ENCODE measurements around the gene MAP3K3. TPM values are rescaled to one million over a fixed set of nuclear protein-coding genes. Genes with fewer than 3 reads are reported as not detected.

The MAP3K3 gene
- total and polyA plus RNA-seq, 10 of the 15 experiments (the other 5 are each of a cell fraction or from before 2014, with no cell fraction given) = 1.6 to 24.1 (median 15.0) TPM

DNA sequence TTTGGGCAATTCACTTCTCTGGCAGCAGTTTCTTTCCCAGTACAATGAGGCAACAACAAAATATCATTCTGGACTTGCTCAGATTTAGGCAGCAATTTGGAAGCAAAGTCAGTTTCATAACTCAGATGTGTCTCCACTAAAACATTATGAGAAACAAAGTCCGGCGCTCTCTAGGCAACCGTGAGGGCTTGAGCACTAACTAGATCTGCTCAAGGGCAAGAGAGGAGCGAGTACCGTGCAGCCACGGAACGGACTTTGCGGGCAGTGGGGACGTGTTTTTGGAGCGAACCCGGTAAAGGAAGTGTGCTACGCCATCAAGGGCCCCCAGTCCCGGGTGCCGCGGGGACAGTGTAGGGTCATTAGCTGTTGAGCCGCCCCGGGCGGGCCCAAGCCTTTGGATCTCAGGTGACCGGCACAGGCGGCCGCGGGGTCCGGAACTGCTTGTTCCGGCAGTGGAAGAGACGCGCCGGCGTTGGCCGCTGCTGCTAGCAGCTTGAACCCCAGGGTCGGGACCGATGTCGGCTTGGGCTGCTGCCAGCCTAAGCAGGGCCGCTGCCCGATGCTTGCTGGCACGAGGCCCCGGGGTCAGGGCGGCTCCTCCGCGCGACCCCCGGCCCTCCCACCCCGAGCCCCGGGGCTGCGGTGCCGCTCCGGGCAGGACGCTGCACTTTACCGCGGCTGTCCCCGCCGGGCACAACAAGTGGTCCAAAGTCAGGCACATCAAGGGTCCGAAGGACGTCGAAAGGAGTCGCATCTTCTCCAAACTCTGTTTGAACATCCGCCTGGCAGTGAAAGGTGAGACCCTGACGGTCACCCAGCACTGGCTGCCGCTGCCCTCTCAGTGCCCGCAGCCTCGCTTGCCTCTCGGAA lies 21.4 kb upstream of the MAP3K3 start, which contains the start of gene TACO1 (continued):
- TF ChIP-seq, protein P1, sequence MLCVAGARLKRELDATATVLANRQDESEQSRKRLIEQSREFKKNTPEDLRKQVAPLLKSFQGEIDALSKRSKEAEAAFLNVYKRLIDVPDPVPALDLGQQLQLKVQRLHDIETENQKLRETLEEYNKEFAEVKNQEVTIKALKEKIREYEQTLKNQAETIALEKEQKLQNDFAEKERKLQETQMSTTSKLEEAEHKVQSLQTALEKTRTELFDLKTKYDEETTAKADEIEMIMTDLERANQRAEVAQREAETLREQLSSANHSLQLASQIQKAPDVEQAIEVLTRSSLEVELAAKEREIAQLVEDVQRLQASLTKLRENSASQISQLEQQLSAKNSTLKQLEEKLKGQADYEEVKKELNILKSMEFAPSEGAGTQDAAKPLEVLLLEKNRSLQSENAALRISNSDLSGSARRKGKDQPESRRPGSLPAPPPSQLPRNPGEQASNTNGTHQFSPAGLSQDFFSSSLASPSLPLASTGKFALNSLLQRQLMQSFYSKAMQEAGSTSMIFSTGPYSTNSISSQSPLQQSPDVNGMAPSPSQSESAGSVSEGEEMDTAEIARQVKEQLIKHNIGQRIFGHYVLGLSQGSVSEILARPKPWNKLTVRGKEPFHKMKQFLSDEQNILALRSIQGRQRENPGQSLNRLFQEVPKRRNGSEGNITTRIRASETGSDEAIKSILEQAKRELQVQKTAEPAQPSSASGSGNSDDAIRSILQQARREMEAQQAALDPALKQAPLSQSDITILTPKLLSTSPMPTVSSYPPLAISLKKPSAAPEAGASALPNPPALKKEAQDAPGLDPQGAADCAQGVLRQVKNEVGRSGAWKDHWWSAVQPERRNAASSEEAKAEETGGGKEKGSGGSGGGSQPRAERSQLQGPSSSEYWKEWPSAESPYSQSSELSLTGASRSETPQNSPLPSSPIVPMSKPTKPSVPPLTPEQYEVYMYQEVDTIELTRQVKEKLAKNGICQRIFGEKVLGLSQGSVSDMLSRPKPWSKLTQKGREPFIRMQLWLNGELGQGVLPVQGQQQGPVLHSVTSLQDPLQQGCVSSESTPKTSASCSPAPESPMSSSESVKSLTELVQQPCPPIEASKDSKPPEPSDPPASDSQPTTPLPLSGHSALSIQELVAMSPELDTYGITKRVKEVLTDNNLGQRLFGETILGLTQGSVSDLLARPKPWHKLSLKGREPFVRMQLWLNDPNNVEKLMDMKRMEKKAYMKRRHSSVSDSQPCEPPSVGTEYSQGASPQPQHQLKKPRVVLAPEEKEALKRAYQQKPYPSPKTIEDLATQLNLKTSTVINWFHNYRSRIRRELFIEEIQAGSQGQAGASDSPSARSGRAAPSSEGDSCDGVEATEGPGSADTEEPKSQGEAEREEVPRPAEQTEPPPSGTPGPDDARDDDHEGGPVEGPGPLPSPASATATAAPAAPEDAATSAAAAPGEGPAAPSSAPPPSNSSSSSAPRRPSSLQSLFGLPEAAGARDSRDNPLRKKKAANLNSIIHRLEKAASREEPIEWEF (IDR thresholded peaks at IDR 0.05; ENCODE audit: insufficient replicate concordance, low read depth, low read length) = no peak
- TF ChIP-seq, protein P2, sequence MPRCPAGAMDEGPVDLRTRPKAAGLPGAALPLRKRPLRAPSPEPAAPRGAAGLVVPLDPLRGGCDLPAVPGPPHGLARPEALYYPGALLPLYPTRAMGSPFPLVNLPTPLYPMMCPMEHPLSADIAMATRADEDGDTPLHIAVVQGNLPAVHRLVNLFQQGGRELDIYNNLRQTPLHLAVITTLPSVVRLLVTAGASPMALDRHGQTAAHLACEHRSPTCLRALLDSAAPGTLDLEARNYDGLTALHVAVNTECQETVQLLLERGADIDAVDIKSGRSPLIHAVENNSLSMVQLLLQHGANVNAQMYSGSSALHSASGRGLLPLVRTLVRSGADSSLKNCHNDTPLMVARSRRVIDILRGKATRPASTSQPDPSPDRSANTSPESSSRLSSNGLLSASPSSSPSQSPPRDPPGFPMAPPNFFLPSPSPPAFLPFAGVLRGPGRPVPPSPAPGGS (IDR thresholded peaks at IDR 0.05; ENCODE audit: borderline replicate concordance, insufficient read depth, low read depth, low read length, poor library complexity, severe bottlenecking) = peak; percentile 57
- peak; percentile 85 for TF ChIP-seq POLR2AphosphoS5 (IDR thresholded peaks at IDR 0.05; ENCODE audit: low read length)
- no peak for TF ChIP-seq NFYA (IDR thresholded peaks at IDR 0.05; ENCODE audit: borderline replicate concordance, low read depth, low read length)
- TF ChIP-seq FOXM1 (IDR thresholded peaks at IDR 0.05; ENCODE audit: low read depth, low read length) = no peak
- peak; percentile 81 for TF ChIP-seq CREB1 (IDR thresholded peaks at IDR 0.05; ENCODE audit: low read depth)
- no peak for TF ChIP-seq RFX5 (IDR thresholded peaks at IDR 0.05; ENCODE audit: low read depth, low read length)

All from GM12878 (cell line).